TTC549 (cell line): ENCODE measurements around the gene PHRF1.

Experiments
- FAIRE-seq: peaks from 2 replicates; lab custom pipeline; 2012; peaks lifted over from hg19 to GRCh38; lab: Jason Lieb, UNC

Gene PHRF1

DNA sequence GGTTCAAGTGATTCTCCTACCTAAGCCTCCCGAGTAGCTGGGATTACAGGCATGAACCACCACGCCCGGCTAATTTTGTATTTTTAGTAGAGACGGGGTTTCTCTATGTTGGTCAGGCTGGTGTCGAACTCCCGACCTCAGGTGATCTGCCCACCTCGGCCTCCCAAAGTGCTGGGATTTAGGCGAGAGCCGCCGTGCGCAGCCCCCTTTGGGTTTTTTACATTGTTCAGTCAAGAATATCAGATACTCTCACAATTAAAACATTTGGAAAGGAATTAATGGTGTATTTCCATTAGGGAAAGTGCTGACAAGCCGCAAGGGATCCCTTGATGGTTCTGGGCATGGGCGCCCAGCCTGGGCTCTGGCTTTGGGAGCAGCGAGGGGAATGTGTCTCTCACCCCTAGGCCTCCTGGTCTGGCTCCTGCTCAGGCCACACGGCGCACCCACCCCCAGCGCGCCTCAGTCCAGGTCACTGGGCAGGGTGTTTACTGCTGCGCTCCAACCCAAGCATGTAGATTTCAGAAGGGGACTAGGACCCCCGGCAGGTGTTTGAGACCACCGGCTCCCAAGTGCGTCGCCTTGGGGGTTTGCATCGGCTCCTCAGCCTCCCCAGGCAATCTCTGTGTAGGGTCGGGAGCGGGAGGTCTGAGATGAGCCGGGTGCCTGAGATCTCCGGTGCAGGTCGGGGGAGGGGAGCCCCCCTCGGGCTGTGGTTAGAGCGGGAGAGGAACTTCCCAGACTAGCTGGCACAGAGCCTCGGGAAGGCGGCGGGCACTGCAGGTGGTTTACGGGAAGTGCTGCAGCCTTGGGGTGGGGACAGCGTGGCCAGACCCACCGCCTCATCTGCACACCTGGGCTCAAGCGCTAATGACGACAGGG, 40.3 kb downstream of the PHRF1 start:
- no peak for FAIRE-seq

GRCh38 chr11:617199-617911, 41.1 kb downstream of the PHRF1 start:
- no peak for FAIRE-seq

GRCh38 chr11:617912-618682, 41.8 kb downstream of the PHRF1 start:
- no peak for FAIRE-seq

DNA sequence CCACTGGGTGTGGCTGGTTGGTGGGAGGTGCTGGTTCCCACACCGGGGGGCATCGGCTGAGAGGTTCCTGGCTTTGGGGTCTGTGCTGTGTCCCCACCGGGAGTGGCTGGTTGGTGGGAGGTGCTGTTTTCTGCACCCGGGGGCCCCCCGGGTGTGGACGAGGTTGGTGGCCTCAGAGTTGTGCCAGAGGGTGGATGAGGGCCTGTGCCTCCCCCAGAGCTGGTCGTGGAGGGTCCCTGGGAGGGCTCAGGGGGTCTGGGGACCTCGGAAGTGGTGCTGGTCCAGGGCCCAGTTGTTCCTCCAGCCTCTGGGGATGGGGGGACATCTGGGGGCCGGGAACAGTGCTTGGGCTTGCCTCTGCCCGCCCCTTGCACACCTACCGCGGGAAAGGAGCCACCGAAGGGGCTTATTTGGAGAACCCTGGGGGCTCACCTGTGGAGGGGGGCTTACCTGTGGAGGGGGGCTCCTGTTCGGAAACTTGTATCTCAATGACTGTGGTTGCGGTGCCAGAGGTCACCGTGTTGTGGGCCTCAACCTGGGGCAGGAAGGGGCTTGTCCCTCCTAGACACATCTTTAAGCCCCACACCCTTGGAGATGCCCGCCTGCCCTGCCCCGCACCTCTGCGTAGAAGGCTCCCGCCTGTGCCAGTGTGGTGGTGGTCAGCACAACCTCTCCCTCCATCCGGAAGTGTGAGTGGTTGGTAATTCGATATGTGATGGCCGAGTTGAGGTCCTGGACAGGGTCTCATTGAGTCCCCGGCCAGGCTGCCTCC, 42.8 kb downstream of the PHRF1 start:
- FAIRE-seq = no peak

DNA sequence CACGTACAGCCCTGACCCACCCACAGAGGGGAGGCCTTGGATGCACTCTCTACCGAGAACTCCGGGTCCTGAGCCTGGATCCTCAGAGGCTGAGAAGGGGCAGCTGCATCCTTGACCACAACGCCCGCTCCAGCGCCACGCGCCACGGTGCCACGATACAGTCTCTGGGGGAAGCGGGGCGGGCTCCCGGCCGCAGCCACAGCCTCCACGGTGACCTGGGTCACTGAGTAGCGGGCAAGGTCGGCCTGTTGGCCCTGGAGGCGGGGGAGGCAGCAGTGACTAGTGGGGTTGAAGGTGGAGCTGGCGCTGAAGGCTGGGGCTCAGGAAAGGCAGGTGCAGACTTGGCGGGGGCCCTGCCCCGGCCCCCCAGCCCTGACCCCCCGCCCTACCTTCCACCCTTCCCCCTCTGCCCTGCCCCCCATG, 43.4 kb downstream of the PHRF1 start:
- FAIRE-seq = no peak

GRCh38 chr11:620201-620600, 43.9 kb downstream of the PHRF1 start:
- no peak for FAIRE-seq

DNA sequence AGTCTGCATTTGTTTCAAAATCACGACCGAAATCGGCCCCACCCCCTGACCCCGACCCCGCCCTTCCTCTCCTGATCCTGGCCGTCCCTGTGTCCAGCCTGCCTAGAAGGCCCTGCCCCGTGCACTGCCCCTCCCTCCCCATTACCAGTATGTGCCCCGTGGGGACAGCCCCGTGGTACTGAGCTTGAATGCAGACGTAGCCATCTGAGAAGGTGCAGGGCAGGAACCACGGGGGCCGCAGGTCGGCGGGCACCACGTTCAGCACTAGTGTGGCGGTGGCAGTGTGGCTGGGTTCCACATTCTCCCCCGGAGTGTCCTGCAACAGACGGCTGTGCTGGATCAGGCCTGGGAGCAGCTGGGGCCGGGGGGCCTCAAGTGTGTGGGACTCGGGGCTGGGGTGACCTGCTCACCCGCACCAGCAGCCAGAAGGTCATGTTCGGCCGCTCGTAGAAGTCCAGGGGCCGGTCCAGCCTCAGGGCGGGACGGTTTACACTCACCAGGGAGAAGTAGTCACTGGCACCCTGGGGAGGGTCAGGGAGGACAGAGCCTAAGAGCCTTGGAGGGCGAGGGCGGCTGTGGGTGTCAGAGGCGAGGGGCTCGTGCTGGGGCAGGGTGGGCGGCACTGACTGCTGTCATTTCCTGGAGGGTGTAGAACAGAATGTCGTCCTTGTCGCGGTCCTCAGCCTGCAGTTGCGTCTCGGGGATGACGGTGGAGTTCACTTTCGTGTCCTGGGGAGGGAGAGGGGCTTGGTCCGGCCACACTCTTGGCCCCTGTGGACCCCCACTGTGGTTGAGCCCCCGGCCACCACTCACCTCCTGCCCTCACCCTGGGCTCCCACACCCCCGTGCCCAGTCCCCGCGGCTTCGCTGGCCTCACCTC, 44.9 kb downstream of the PHRF1 start:
- FAIRE-seq = no peak

- FAIRE-seq = no peak
Measured at GRCh38 chr11:621838-622237, 45.6 kb downstream of the PHRF1 start.

DNA sequence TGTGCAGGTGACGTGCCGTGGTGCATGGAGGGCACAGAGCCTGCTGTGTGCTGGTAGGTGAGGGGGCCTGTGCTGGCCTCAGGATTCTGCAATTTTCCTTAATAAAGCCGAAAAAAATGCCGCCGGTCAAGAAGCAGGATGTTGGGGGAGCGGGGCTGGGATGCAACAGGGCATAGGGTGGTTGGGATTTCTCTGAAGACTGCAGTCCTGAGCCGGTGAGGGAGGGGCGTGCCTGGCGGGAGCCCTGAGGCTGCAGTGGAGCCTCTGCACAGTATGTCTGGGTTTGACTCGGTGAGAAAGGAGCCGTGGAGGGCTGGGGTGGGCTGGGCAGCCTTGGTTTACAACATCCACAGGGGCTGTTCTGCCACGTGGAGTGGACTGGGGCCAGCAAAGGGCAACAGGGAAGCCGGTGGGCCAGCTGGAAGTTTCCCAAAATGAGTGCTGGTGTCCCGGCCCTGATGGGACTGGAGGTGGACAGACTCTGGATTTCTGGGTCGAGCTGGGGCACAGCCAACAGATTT, 47.1 kb downstream of the PHRF1 start:
- FAIRE-seq = no peak

DNA sequence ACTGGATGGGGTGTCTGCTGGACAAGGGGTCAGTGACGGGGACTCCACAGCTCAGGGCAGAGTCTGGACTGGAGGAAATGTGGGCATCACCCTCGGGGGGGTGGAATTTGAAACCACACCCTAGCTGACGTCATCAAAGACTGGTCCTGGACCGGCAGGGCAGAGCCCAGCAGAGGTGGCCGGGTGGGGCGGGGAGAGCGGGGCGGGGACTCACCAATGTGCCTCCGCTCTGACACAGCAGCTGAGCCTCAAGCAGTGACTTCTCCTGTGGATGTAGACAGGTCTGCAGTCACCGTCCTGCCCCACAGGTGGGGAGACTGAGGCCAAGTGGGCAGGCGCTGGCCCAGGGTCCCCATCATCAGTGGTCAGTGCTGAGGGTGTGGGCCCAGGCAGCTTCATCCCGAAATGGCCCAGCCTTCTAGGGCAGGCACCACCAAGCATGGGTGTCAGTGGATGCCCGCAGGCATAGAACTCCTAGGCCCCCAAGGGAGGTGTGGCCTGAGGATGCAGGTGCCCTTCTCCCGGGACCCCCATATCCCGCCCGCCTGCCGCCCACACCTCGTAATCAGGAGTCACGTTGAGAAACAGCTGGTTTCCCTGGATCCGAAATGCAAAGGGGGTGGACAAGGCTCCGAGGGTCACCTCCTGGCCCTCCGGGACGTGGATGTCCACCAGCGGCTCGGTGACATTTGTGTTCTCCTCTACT, 47.9 kb downstream of the PHRF1 start:
- FAIRE-seq = no peak

DNA sequence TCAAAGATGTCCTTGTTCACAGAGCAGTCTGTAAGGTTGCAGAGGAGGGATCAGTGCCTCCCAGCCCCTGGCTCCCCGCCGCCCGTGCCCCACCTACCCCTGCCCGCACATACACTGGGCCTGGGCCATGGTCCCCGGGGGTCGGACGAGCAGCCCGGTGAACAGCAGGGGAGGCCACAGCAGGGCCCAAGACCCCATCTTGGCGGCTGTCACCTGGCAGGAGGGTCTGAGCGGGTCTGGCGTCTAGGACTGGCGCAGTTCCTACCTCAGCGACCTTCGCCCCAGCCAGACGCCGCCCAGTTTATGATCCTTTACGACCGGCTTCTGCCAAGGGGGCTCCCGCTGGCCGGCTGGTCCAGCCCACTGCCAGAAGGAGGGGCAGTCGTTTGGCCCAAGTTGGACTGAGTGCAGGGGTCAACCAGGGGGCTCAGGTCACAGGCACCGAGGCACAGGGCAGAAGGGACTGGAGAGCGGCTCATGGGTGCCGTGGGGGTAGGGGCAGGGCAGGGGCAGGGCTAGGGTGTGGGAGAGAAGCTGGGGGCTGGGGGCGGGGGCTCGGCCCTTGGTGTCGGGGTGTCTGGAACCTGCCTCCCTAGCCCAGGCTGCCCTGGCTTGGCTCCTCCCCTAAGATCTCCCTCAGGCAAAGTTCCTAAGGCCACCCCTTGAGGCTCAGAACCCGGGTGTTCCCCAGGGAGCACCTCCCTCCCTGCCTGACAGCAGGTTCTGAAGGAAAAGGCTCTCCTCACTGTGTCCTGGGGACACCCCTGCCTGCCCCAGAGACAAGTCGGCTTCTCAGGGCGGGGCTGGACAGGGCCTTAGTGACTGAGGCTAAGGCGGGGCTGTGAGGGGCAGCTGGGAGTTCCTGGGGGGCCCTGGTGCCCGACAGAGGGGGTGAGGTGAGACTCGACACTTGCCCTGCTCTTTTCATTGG, 48.7 kb downstream of the PHRF1 start, which contains the start of gene CDHR5:
Gene CDHR5 (minus strand): TSS at position 251 of the 931 bp plus-strand sequence. CDS start 53 bp downstream, at position 198.
- FAIRE-seq = no peak

DNA sequence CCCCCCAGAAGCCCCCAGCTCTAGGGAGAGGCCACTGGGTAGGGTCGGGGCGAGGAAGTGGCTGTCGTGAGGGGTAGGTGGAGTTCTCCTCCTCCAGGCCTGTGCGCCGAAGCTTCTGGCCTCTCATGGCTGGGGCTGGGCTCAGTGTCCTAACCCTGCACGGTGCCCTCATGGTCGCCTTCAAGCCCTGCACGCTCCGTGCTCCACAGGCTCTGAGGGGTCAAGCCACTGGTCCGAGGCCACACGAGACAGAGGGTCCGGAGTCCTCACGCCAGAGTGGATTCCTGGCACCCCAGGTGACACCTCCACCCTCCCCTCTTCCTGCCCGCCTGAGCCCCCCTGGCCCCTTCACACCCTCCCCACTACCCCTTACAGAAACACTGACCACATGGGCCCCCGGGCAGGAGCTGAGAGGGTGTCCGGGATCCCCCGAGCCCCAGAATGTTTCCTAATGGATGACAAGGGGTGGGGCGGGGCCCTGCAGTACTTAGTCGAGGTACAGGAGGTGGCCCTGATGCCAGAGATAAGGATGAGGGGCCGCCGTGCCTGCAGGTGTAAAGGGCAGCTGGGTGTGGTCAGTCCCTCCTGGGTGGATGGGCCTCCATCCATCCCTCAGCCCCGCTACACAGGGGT, 49.5 kb downstream of the PHRF1 start:
- no peak for FAIRE-seq

DNA sequence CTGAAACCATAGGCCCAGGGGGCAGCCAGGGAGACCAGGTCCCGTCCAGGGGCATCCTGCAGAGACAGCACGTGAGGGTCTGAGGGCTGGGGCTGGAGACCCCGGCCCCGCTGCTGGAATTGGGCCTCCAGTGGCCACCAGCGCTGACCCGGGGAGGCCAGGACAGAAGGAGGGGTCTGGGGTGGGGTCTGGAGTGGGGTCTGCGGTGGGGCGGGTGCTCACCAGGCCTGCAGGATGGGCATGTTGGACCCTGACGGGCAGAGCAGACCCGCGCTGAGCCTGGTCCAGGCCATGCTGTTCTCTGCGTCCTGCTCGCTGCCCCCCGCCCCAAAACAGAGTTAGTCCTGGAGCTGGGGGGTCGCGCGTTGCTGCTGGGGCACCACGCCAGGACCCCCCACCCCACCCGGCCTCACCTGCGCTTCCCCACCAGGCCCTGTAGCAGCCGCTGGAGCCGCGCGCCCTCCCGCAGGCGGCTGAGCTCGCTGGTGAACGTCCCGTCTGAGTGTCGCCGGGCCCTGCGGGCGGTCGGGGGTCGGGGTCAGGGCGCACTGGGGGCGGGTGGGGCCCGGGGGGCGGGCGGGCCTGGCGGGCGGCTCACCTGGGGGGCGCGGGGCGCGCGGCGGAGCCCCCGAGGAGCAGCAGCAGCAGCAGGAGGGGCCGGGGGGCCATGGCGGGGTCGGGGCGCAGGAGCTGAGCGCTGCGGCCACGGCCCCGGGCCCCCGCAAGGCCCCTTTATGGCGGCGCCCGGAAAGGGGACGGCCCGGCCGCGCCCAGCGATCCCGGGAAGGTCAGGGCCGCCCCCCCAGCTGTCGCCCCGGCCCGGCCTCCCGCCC, 50.4 kb downstream of the PHRF1 start, which contains the start of gene SCT:
Gene SCT (minus strand): TSS at position 707 of the 833 bp plus-strand sequence. CDS start 38 bp downstream, at position 669.
- FAIRE-seq = no peak

GRCh38 chr11:627308-627576, 51.0 kb downstream of the PHRF1 start:
- FAIRE-seq = no peak

- FAIRE-seq = no peak
Measured at GRCh38 chr11:628056-628455, 51.8 kb downstream of the PHRF1 start.

- FAIRE-seq = no peak
Measured at GRCh38 chr11:629237-629583, 52.9 kb downstream of the PHRF1 start.

DNA sequence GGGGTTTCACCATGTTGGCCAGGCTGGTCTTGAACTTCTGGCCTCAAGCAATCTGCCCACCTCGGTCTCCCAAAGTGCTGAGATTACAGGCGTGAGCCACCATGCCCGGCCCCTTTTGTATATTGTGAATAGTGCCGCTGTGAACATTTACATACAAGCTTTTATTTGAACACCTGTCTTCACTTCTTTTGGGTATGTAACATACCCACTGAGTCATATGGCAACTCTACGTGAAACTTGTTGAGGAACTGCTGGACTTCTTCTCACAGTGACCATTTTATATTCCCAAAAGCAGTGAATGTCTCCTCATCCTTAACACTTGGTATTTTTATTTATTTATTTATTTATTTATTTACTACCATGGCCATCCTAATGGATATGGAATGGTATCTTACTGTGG, 54.6 kb downstream of the PHRF1 start:
- no peak for FAIRE-seq
